ENCODE data around the gene TBC1D9.

DNA sequence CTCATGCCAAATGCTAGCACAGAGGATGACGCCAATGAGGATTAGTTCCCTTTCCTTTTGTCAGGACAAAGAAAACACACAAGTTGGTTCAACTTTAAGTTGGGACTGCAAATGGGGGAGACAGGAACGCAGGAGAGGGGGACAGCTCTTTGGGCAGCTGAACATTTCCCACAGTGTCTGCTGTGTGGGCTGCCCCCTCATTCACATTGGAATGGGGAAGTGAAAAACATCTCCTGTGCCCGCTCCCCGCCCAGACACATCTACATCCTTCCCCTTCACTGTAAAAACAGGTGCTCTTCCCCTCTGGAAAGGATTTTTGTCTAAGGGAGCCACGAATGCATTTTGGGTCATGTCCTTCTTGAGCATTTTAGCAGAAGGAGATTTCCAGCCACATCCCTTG is 44.5 kb upstream of the TBC1D9 start:
- no peak for TF ChIP-seq ZBTB3 (CRISPR knock-in tag; IDR thresholded peaks at IDR 0.05; ENCODE audit: borderline replicate concordance, low read depth)
- TF ChIP-seq ZNF367 (CRISPR knock-in tag; IDR thresholded peaks at IDR 0.05; ENCODE audit: borderline replicate concordance), result no peak
- TF ChIP-seq DNMT1 (CRISPR knock-in tag; IDR thresholded peaks at IDR 0.05), result no peak
- TF ChIP-seq POLR2A (IDR thresholded peaks at IDR 0.05; ENCODE audit: insufficient read depth in 1 of 2, low read depth in 2 of 2, low read length in 2 of 2), result no peak
- TF ChIP-seq RBM39 (IDR thresholded peaks at IDR 0.05; ENCODE audit: low read depth, low read length, poor library complexity, severe bottlenecking), result no peak
- TF ChIP-seq, protein P1, sequence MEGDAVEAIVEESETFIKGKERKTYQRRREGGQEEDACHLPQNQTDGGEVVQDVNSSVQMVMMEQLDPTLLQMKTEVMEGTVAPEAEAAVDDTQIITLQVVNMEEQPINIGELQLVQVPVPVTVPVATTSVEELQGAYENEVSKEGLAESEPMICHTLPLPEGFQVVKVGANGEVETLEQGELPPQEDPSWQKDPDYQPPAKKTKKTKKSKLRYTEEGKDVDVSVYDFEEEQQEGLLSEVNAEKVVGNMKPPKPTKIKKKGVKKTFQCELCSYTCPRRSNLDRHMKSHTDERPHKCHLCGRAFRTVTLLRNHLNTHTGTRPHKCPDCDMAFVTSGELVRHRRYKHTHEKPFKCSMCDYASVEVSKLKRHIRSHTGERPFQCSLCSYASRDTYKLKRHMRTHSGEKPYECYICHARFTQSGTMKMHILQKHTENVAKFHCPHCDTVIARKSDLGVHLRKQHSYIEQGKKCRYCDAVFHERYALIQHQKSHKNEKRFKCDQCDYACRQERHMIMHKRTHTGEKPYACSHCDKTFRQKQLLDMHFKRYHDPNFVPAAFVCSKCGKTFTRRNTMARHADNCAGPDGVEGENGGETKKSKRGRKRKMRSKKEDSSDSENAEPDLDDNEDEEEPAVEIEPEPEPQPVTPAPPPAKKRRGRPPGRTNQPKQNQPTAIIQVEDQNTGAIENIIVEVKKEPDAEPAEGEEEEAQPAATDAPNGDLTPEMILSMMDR (CRISPR knock-in tag; IDR thresholded peaks at IDR 0.05), result no peak
- no peak for TF ChIP-seq MAZ (IDR thresholded peaks at IDR 0.05; ENCODE audit: borderline replicate concordance, low read depth, low read length)
- no peak for TF ChIP-seq MAZ (CRISPR knock-in tag; IDR thresholded peaks at IDR 0.05; ENCODE audit: low read depth)
- no peak for TF ChIP-seq ZNF354B (CRISPR knock-in tag; IDR thresholded peaks at IDR 0.05)
- TF ChIP-seq, protein P2, sequence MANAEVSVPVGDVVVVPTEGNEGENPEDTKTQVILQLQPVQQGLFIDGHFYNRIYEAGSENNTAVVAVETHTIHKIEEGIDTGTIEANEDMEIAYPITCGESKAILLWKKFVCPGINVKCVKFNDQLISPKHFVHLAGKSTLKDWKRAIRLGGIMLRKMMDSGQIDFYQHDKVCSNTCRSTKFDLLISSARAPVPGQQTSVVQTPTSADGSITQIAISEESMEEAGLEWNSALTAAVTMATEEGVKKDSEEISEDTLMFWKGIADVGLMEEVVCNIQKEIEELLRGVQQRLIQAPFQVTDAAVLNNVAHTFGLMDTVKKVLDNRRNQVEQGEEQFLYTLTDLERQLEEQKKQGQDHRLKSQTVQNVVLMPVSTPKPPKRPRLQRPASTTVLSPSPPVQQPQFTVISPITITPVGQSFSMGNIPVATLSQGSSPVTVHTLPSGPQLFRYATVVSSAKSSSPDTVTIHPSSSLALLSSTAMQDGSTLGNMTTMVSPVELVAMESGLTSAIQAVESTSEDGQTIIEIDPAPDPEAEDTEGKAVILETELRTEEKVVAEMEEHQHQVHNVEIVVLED (CRISPR knock-in tag; IDR thresholded peaks at IDR 0.05; ENCODE audit: borderline replicate concordance), result no peak
- no peak for TF ChIP-seq ELF1 (CRISPR knock-in tag; IDR thresholded peaks at IDR 0.05)
- no peak for TF ChIP-seq MATR3 (CRISPR knock-in tag; IDR thresholded peaks at IDR 0.05)
- TF ChIP-seq ZFP36 (IDR thresholded peaks at IDR 0.05; ENCODE audit: borderline replicate concordance, low read depth, low read length, partially characterized antibody), result no peak
- TF ChIP-seq HNF4A (CRISPR knock-in tag; IDR thresholded peaks at IDR 0.05), result no peak

All from HepG2 (cell line).